GM21737 (cell line): ENCODE data around the gene PIGQ.

Experiments
- ATAC-seq: cut with Tn5 transposase; IDR thresholded peaks from one replicate; pipeline ENCODE4 v1.9.1; 2021; ENCODE audit warnings: mild to moderate bottlenecking, moderate library complexity; ENCODE audit not compliant: unreplicated experiment

The PIGQ gene

DNA sequence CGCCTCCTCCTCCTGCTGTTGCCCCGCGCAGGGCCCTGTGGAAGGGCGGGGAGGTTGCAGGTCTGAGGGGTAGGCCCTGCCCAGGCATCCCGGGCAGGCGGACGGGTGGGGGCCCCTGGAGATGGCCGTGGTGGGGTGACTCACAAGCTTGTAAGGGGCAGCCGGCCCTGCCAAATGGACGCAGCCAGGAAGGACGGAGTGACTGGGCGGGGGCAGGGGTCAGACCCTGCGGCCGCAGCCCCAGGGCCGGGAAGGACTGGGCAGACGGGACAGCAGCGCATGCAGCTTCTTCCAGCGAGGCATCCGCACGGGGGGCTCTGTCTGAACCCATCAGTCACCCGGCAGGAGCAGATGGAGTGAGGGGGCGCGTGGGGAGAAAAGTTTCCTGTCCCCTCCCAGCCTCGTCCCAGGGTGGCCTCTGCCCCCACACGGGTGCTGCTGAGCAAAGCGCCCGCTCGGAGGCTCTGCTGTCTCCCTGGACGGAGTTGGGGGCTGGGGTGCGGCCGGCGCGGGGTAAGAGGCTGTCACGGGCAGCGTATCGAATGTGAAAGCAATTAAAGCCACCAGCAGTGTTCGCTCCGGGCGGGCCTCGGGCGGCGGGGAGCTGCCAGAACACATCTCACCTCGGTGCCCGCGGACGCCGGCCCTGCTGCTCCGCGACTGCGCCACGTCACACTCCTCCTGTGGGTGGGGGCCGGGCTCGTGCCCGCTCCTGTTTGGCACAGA is 15.0 kb upstream of the PIGQ start:
- ATAC-seq, result no peak

DNA sequence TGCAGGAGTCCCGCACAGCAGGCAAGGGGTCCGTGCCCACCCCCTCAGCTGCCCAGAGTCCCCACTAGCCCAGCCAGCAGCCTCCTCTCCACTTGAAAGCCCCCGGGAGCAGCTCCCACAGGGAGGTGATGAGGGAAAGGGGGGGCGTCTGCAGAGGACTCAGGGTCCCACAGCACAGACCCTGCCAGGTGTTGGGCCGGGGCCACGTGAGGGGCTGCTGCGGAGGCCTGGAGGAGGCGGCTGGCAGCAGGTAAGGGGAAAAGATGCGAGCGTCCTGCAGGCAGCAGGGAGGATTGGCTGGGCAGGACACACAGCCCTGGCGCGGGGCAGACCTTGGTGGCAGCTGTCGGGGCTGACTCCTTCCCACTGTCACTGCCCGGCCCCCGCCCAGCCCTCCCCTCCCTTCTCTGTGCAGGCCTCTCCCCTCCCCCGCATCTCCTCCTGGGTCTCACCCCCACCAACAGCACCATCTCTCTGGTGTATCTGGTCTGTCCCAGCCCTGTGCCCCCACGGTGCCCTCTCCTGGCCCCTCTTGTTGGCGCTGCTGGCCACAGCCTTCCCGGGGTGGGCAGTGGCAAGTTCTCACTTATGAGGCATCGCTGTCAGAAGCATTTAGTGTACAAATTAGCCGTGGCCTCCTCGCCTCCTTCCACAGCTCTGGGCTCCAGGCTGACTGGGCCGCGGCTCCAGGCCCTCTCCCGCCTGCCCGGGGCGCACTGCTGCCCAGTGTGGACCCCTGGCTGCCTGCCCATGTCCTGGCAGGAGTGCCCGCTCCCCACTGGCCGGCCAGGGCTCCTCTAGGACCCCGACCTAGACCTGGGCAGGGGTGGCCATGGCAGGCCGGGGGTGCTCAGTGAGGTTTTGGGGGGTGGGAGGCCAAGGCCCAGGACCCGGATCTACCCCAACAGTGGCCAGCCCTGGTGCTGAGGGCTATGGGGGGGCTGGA is 14.0 kb upstream of the PIGQ start:
- ATAC-seq, result no peak

DNA sequence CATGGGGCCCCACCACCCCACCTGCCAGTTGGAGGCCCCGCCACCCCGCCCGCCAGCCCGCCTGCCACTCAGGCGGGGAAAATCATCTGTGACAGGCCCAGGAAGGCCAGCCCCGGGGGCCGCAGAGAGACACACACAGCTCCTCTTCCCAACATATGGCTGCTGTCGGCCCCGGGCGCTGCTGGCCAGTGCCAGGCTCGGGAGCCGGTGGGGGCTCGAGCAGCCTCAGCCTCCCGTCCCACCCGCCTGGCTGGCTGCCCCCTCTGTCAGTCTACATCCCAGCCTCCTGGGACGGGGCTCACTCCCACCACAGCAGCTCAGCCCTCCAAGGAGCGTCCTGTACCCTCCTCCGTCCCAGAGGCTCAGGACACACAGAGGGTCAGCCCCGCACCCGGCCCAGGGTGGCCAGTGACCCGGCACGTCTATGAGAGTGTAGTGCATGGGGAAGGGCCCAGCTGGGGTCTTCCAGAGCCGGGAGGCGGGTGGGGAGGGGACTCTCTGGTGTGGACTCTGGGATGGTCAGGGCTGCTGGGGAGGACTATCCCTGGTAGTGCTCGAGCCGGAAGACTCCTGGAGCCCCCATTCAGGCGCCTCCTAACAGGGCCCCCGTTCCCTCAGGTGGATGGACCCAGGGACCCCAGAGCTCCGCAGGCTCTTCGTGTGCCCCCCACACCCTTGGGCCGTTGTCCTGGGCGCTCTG is 13.1 kb upstream of the PIGQ start:
- no peak for ATAC-seq

DNA sequence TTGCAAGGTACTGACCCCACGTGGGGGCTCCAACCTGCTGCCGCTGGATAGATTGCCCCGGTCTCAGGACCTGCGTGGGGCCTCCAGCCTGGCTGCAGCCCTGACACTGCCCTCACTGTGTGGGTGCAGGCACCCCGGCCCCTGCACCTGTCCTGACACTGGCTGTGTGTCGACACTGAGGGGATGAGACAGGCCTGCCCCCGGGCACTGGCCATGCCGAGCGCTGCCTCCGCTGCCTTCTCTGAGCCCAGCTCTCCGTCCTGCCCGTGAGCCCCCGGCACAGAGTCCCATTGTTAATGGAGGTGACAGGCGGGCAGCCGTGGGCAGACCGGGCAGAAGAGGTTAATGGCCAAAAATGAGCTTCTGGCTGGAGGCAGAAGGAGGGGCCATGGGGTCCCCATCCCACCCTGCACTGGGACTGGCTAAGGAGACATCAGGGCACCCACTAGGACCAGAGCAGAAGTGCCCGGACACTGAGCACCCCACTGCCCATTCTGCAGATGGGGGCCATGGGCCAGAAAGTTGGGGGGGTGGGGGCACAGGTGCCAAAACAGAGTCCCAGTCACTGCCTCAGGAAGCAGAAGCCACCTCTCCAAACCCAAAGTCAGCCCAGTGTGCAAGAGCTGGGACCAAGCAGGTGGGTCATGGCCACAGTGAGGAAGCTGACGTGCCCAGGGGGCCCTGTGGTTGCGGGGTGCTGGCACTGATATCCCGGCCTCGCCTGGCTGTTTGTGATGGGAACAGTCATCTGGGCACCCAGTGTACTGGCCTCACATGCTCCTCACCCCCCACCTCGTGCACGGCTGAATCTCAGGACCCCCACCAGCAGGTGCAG is 12.1 kb upstream of the PIGQ start:
- no peak for ATAC-seq

DNA sequence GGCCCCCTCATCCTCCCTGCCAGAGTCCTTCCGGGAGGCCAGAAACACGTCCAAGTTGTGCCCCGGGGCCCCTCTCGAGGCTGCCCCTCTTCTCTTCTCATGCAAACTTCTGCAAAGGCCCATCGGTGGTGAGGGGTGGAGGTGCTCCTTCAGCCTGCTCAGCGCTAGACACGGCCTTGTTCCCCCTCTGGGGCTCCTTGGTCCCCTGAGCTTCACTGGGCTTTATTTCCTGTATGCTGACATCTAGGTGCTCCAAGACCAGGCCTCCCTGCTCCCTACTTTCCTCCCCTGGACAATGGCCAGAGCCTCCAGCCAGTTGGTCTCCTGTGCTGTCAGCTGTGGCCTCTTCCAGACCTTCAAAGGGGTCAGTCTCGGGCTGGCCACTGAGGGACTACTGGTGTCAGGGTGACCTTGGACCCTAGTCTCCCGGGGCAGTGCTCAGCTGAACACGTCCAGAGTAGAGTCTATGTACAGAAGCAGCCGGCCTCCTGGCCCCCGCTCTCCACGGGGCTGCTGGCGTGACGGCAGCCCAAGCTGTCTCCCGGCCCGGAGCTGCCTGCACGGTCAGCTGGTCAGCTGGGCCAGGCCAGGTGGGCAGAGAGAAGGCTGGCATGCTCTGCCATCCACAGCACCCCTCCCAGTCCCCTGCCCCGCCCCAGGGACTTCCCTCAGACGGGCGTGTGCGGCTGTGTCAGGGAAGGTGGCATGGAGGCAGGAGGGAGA is 11.3 kb upstream of the PIGQ start:
- ATAC-seq, result no peak

DNA sequence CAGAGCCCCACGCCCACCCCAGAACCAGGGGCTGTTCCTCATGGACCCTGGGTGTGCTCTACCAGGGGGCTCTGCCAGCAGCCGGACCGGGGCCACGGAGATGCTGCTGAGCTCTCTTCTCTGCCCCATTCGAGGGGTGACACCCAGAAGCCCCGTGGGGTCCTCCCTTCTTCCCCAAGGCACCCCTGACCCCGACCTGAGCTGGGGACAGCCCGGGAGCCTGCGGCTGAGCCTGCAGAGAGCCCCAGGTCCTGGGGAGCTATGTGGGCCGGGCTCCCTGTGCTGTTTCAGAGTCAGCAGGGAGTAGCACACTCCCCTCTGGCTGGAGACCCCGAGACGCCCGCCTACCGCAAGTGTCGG is 10.8 kb upstream of the PIGQ start:
- ATAC-seq, result no peak

DNA sequence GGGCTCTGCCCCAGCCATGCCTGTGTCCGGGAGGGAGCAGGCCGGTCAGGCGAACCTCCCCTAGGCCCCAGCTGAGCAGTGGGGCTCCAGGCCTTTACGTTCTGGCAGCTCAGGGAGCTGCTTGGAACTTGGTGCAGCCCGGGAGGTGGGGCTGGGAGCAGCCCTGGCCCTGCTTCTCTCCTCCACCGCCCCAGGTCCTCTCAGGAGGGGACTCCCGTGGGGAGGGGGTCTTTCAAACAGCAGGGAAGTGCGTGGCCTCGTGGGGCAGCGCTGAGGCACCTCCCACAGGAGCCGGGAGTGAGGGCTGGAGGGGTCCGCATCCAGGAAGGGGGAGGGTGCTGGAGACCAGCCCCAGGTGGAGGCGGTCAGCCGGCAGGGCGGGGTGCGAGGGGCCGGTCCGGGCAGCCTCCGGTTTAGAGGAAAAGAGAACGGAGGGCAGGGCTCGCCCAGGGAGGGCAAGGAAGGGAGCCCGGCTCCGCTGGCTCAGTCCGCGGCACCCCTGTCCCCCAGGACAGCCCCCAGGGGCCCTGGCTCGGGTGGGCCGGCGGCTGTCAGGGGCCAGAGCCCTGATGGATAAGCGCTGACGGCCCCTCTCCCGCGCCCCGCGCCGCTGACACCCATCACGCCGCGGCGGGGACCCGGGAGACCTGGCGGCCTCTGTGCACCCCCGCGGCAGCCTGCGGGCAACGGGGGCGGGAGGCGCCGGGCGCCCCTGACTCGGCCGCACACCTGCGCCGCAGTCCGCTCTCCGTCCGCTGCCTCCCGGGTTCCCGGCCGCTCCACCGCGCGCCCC is 10.2 kb upstream of the PIGQ start:
- no peak for ATAC-seq

DNA sequence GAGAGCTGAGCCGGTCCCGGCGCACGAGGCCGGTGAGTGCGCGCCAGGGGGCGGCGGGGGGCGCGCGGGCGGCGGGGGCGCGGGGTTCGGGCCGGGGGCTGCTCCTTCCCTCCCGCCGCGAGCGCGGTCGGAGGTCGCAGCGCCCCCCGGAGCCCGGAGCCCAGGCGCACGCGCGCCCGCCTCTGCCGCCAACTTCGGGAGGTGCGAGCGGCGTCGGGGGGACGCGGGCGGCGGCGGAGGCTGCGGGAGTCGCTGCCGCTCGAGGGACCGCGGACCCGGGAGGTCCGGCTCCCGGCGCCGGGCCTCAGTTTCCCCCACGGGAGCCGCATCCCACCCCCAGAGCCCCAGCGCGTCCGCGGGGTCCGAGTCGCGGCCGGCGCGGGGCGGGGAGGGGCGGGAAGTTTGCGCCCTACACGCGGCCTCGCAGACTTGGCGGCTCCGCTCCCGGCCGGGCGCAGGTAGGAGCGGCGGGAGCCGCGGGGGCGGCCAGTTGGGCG is 9.5 kb upstream of the PIGQ start, which contains the start of gene PRR35:
PRR35 (plus strand) TSS at position 191 of the 497 bp plus-strand sequence. CDS start 2,901 bp downstream, outside the sequence.
- no peak for ATAC-seq

DNA sequence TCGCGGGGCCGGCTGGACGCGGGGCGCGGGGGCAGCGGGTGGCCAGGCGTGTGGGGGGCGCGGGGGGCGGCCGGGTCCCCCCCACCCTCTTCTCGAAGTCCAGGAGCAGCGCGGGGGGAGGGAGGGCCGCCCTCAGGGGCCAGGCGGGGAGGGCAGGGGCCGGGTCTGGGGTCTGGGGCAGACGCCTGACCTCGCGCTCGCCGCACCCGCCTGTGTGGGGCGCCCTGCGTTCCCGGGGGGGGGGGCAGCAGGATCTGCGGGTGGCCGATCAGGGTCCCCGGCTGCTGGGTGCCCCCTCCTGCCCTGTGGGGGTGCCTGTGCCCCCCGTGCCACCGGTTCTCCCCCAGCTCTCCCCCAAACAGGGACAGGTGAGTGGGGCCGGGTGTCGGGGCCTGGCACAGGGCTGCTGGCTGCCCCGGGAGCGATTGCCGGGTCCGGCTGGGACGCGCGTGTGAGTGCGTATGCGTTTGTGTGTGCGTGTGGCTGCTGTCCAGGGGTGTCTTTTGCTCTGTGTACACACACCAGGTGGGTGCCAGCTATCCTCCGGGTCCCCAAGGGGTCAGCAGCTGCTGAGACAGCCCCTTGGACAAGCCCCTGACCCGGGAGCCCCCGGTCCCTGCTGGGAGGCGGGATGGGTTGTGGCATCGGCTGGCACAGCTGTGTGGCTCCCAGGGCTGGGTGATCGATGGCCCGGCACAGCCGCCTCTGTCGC is 8.9 kb upstream of the PIGQ start:
- no peak for ATAC-seq

DNA sequence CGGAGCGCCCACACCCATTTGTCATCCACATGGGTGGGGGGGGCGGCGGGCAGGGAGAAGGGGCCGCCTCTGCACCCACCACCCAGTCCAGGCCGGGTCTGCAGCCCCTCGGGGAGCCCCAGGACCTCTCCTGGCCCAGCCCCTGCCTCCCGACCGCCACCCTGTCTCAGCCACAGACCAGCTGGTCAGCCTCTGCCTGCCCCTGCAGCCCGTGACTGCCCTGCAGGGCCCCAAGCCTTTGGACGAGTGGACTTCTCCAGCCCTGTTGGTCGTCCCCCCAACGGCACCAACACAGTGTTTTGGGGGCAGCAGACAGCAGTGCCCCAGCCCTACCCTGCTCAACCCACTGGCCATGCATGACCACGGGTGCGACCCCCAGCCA is 8.4 kb upstream of the PIGQ start:
- no peak for ATAC-seq

DNA sequence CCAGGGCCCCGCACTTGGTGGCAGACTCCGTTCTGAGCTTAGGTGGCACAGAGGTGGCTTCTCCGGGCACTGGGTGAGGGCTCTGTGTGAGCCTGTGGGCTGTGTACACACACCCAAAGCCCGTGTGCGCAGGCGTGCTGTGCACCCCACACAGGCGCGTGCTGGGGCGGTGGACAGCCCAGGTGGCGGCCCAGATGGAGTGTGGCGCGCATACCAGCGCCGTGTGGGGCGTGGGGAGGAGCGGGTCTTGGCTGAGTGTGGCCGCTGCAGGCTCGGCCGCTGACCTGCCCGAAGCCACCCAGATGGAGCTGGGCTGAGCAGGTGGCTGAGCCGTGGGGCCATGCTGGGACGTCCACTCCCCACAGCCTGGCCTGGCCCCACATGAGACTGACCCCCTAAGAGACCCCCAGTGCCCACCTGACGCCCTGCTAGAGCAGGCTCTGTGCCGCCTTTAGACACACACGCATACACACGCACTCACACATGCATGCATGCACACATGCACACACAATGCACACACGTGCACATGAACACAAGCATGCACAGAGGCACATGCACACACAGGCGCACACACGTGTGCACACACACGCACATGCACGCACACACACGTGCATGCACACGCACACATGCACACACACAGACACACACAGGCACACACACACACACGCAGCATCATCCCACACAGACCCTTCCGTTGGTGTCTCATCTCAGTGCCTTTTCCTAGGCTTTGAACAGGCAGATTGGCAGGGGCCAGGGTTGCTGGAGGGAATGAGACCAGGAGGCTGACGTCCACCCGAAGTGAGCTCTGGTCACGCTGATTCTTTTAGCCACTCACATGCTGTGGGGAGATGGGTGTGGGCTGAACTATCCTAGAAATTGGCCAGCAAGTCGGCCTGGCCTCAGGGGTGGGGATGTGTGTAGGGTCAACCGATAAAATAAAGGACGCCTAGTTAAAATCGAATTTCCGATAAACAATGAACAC is 7.5 kb upstream of the PIGQ start:
- ATAC-seq, result no peak

DNA sequence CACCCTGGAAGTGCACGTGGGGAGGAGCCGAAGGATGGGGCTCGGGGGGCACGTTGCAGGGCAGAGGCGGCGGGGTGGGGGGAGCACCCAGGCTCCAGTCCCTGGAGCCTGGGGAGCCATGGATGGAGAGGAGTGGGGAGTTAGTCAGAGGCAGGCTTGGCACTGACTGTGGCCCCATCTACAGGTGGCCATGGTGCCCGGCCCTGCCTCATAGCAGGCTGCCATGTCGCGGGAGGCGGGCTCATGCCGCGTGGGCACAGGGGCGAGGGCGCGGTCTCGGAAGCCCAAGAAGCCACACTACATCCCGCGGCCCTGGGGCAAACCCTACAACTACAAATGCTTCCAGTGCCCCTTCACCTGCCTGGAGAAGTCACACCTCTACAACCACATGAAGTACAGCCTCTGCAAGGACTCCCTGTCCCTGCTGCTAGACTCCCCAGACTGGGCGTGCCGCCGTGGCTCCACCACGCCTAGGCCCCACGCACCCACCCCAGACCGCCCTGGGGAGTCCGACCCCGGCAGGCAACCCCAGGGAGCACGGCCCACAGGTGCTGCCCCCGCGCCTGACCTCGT is 6.6 kb upstream of the PIGQ start:
- ATAC-seq, result no peak

DNA sequence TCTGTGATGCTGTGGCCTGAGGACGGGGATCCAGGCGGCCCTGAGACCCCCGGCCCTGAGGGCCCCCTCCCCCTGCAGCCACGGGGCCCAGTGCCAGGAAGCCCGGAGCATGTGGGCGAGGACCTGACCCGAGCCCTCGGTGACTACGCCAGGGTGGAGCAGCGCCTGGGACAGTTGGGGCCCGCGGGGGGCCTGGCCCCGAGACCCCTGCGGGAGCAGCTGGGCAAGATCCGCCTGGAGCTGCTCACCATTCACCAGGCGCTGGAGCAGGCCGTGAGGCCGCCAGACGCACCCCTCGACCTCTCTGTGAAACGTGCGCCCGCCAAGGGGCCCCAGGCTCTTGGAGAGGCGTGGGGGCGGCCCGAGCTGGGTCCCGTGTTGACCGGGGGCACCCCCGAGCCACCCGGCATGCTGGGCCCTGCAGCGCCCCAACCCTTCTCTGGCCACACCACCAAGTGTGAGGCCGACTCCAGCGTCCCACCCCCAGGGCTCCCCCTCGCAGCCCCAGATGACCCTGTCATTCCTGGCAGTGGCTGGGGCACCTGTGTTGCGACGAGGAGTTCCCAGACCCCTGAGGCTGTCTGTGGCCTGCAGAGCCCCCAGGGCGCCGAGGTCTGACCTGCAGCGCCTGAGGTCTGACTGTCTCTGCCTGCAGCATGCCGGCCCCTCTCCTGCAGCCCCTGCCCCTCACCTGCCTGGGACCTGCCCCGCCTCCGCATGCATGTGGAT is 4.9 kb upstream of the PIGQ start:
- no peak for ATAC-seq

DNA sequence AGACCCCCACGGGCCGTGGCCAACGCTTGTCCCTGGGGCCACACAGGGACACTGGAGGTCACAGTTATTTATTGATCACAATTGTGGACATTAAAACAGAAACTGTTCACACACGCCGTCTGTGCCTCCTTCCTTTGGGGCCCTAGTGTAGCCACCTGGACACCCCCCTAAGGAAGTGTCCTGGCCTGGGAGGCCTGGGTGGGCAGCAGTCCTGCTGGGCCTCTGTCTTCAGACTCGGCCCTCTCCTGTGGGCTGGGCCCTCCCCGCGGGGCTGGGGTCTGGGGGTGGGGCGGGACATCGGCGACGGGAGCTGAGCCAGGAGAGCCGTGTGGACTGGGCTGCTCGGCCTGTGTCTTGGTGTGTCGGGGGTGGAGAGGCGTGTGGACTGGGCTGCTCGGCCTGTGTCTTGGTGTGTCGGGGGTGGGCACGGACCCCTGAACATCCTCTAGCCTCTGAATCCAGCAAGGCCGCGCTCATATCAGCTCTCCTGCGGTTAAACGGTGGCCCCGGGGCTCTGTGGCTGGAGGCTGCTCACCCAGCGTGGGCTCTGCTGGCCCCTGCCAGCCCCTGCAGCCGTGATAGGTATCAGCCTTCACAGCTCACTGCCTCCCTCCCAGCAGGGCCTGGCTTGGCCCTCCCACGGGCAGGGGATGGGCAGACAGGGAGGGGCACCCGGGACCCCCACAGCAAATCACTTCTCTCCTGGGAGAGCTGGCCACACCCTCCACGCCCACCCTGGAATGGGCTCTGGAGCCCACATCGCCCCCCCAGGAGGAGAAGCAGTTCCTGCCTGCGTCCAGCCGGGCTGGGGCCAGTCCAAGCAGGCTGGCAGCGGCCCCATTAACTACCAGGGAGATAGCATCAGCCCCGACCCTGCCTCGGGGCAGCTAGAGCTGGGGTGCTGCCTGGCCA is 4.1 kb upstream of the PIGQ start:
- no peak for ATAC-seq
